ENCODE measurements around the gene SYT3.
A peak's percentile ranks its signal among the peaks of the same experiment; 100 is the strongest.

The SYT3 gene

DNA sequence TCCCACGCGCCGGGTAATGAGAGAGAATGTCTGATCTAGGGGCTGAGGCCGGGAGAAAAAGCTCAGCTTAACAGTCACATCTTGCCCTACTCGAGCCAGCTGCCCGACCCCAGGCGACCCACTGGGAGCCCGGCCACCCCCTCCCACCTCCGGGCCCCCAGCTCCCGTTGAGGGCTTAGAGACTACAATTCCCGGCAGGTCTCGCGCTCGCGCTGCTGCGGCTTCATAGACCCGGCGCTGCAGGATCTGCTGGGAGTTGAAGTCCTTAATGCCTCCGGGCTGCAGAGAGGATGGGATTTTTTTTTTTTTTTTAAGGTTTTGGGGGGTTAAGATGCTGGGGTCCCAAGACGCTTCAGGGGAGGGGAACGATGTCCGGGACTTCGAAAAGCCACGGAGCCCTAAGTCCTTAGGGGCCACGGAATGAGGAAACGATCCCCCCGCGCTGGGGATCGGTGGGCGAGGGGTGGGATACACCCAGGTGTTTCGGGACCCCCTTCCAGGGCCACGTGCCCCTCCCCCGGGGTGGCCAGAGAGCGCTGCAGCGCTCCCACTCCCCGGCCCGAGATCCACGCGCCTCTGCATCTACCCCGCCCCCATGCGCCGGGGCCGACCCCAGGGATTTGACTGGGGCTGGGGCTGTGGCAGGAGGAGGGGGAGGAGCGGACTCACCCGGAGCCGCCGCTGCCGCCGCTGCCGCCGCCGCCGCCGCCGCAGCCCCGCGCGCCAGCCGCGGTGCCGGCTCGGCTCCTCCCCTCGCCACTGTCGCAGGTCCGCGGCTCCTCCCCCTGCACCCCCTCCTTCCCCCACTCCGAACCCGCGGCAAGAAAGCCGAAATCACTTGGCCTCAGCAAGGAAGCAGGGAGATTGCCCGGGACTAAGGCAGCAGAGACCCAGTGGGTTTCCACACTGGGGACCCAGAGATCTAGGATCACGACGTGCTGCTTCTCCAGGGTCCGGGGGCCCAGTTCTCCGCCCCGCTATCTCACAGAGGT, at the start of gene SYT3:
SYT3 (minus strand) TSS at position 761 of the 992 bp plus-strand sequence. CDS start 2,470 bp downstream, outside the sequence.
- H3K9me3 ChIP-seq (ENCODE audit: control insufficient read depth, insufficient read depth, low read depth, low read length), result peaks cover 16% of the 10 kb centered on the region
- H3K36me3 ChIP-seq (ENCODE audit: control insufficient read depth, insufficient read depth, low read length), result no peaks in the 10 kb centered on the region
- H3K9ac ChIP-seq (ENCODE audit: low read length), result peak within 1 kb of the TSS; percentile 55
- no peak within 1 kb of the TSS for H3K27ac ChIP-seq (ENCODE audit: low read depth, low read length)
- peaks cover 63% of the 10 kb centered on the region for H3K27me3 ChIP-seq (ENCODE audit: control insufficient read depth, insufficient read depth, low read length)
- H3K4me1 ChIP-seq (ENCODE audit: control insufficient read depth, insufficient read depth, low read length), result peaks cover 4% of the 10 kb centered on the region
- H3K4me3 ChIP-seq (ENCODE audit: low read depth, low read length), result peak within 1 kb of the TSS; percentile 88

- Histone ChIP-seq H3K27me3 (ENCODE audit: control insufficient read depth, insufficient read depth, low read length) (peaks cover 100% of the 10 kb centered on the region), H3K4me1 (ENCODE audit: control insufficient read depth, insufficient read depth, low read length) (peaks cover 3% of the 10 kb centered on the region; the same call in 1 of the 2 replicates), H3K9ac (ENCODE audit: low read length) (no peak overlapping the region), H3K36me3 (ENCODE audit: control insufficient read depth, insufficient read depth, low read length) (no peaks in the 10 kb centered on the region), H3K9me3 (ENCODE audit: control insufficient read depth, insufficient read depth, low read depth, low read length) (no peaks in the 10 kb centered on the region), H3K4me3 (ENCODE audit: low read depth, low read length) (no peak overlapping the region), H3K27ac (ENCODE audit: low read depth, low read length) (no peak overlapping the region)
These were observed 49.1 kb upstream of the SYT3 start for GRCh38 chr19:50688766-50689165.

- no peaks in the 10 kb centered on the region for H3K36me3 ChIP-seq (ENCODE audit: control insufficient read depth, insufficient read depth, low read length)
- H3K4me1 ChIP-seq (ENCODE audit: control insufficient read depth, insufficient read depth, low read length), result no peaks in the 10 kb centered on the region
- H3K27ac ChIP-seq (ENCODE audit: low read depth, low read length), result no peak overlapping the region
- H3K4me3 ChIP-seq (ENCODE audit: low read depth, low read length), result peak overlapping the region; percentile 43
- no peaks in the 10 kb centered on the region for H3K9me3 ChIP-seq (ENCODE audit: control insufficient read depth, insufficient read depth, low read depth, low read length)
- peaks cover 98% of the 10 kb centered on the region for H3K27me3 ChIP-seq (ENCODE audit: control insufficient read depth, insufficient read depth, low read length)
- no peak overlapping the region for H3K9ac ChIP-seq (ENCODE audit: low read length)
These were observed 46.8 kb upstream of the SYT3 start for GRCh38 chr19:50686310-50687032.

DNA sequence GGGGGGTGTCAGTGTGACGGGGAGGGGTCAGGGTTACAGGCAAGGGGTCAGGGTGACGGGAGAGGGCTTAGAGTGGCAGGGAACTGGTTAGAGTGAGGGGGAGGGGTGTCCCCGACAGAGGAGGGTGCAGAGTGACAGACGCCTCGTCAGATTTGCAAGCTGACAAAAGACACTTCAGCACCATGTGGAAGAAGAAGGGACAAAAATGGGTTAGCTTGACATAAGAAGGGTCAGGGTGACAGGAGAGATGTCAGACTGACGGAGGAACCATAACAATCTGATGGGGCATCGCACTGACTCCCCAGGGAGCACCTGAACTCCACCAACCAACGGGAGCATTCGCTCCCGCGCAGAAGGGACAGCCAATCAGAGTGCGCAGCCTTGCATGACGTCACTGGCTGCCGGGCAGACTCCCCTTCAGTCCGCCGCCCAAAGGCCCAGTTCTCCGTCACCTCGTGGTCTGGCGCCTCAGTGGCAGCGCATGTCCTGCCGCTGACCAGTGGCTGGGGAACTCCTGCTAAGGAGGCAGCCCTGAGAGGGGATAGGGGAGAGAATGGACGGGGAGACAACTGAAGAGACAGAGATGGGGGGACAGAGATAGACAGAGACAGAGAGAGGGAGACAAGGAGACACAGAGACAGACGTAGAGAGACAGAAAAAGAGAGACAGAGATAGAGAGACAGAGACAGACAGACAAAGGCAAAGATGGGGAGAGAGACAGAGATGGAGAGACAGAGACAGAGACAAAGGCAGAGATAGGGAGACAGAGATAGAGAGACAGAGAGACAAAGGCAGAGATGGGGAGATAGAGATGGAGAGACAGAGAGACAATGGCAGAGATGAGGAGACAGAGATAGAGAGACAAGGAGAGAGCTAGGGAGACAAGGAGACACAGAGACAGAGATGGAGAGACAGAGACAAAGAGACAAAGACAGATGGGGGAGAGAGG, 39.8 kb upstream of the SYT3 start:
- Histone ChIP-seq H3K27ac (ENCODE audit: low read depth, low read length) (no peak overlapping the region), H3K9ac (ENCODE audit: low read length) (no peak overlapping the region), H3K27me3 (ENCODE audit: control insufficient read depth, insufficient read depth, low read length) (peaks cover 73% of the 10 kb centered on the region), H3K4me3 (ENCODE audit: low read depth, low read length) (no peak overlapping the region), H3K9me3 (ENCODE audit: control insufficient read depth, insufficient read depth, low read depth, low read length) (no peaks in the 10 kb centered on the region), H3K4me1 (ENCODE audit: control insufficient read depth, insufficient read depth, low read length) (peaks cover 5% of the 10 kb centered on the region), H3K36me3 (ENCODE audit: control insufficient read depth, insufficient read depth, low read length) (no peaks in the 10 kb centered on the region)

DNA sequence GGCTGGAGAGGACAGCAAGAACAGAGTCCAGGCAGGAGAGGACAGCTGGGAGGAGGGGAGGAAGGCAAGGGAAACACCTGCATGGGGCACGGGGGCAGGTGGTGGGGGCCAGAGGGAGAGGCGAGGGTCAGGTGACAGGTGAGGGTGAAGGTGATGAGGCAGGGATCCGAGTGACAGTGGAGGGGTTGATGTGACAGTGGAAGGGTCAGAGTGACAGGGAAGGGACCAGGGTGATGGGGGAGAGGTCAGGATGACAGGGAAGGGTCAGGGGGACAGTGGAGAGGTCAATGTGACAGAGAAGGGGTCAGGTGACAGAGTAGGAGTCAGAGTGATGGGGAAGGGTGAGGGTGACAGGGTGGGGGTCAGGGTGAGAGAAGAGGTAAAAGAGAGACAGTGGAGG, 38.6 kb upstream of the SYT3 start:
- H3K4me1 ChIP-seq (ENCODE audit: control insufficient read depth, insufficient read depth, low read length), result peaks cover 5% of the 10 kb centered on the region
- H3K27me3 ChIP-seq (ENCODE audit: control insufficient read depth, insufficient read depth, low read length), result peaks cover 73% of the 10 kb centered on the region
- H3K9ac ChIP-seq (ENCODE audit: low read length), result no peak overlapping the region
- no peaks in the 10 kb centered on the region for H3K9me3 ChIP-seq (ENCODE audit: control insufficient read depth, insufficient read depth, low read depth, low read length)
- no peak overlapping the region for H3K27ac ChIP-seq (ENCODE audit: low read depth, low read length)
- no peaks in the 10 kb centered on the region for H3K36me3 ChIP-seq (ENCODE audit: control insufficient read depth, insufficient read depth, low read length)
- H3K4me3 ChIP-seq (ENCODE audit: low read depth, low read length), result no peak overlapping the region

GRCh38 chr19:50677636-50678035, 38.0 kb upstream of the SYT3 start:
- Histone ChIP-seq H3K4me3 (ENCODE audit: low read depth, low read length) (no peak overlapping the region), H3K9me3 (ENCODE audit: control insufficient read depth, insufficient read depth, low read depth, low read length) (no peaks in the 10 kb centered on the region), H3K27ac (ENCODE audit: low read depth, low read length) (no peak overlapping the region), H3K27me3 (ENCODE audit: control insufficient read depth, insufficient read depth, low read length) (peaks cover 73% of the 10 kb centered on the region), H3K4me1 (ENCODE audit: control insufficient read depth, insufficient read depth, low read length) (peaks cover 5% of the 10 kb centered on the region), H3K36me3 (ENCODE audit: control insufficient read depth, insufficient read depth, low read length) (no peaks in the 10 kb centered on the region), H3K9ac (ENCODE audit: low read length) (no peak overlapping the region)

DNA sequence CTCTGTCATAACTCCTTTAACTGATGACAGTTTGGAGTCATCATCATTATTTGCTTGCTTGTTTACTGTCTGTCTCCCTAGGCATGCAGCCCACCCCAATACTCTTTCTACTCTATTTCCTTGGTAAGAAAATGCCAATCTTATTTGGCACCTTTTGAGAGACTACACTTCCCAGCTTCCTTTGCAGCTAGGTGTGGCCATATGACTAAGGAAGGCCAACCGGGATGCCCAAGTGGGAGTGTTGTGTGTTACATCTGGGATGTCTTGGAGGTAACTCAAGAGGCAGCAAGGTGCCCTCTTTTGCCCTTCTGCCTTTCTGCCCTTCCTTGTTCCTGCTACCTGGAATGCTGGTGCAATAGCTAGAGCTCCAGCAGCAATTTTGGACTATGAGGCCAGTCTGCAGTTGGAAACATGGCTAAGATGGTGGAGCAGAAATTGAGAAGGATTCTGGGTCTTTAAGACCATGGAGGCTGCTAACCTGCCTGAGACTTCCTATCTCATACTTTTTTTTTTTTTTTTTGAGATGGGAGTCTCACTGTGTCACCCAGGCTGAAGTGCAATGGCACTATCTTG, 37.0 kb upstream of the SYT3 start:
- H3K9me3 ChIP-seq (ENCODE audit: control insufficient read depth, insufficient read depth, low read depth, low read length), result no peaks in the 10 kb centered on the region
- no peak overlapping the region for H3K4me3 ChIP-seq (ENCODE audit: low read depth, low read length)
- H3K27ac ChIP-seq (ENCODE audit: low read depth, low read length), result no peak overlapping the region
- H3K36me3 ChIP-seq (ENCODE audit: control insufficient read depth, insufficient read depth, low read length), result no peaks in the 10 kb centered on the region
- no peak overlapping the region for H3K9ac ChIP-seq (ENCODE audit: low read length)
- H3K4me1 ChIP-seq (ENCODE audit: control insufficient read depth, insufficient read depth, low read length), result peaks cover 5% of the 10 kb centered on the region
- peaks cover 75% of the 10 kb centered on the region for H3K27me3 ChIP-seq (ENCODE audit: control insufficient read depth, insufficient read depth, low read length)

DNA sequence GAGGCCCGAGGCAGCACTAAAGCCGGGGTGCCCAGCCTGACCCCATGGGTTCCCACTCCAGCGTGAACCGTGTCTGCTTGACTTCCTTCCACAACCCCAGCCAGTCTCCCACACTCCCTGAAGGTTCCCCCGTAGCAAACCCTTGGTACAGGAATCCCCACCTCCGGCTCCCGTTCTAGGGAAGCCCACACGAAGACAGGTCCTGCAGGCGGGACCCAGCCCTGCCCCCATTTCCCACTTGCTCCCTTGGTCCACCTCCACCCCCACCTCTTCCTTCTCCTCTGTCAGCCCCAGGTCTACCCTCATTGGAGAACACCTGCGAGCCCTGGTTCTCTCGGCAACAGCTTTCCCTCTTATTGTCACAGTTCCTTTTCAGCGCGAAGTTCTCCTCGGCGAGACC, 33.4 kb upstream of the SYT3 start:
- Histone ChIP-seq H3K4me3 (ENCODE audit: low read depth, low read length) (no peak overlapping the region), H3K9ac (ENCODE audit: low read length) (no peak overlapping the region), H3K9me3 (ENCODE audit: control insufficient read depth, insufficient read depth, low read depth, low read length) (no peaks in the 10 kb centered on the region), H3K27me3 (ENCODE audit: control insufficient read depth, insufficient read depth, low read length) (peaks cover 72% of the 10 kb centered on the region), H3K4me1 (ENCODE audit: control insufficient read depth, insufficient read depth, low read length) (peaks cover 4% of the 10 kb centered on the region), H3K36me3 (ENCODE audit: control insufficient read depth, insufficient read depth, low read length) (no peaks in the 10 kb centered on the region), H3K27ac (ENCODE audit: low read depth, low read length) (no peak overlapping the region)

- no peak overlapping the region for H3K9ac ChIP-seq (ENCODE audit: low read length)
- H3K27me3 ChIP-seq (ENCODE audit: control insufficient read depth, insufficient read depth, low read length), result peaks cover 83% of the 10 kb centered on the region
- no peak overlapping the region for H3K27ac ChIP-seq (ENCODE audit: low read depth, low read length)
- H3K4me3 ChIP-seq (ENCODE audit: low read depth, low read length), result no peak overlapping the region
- no peaks in the 10 kb centered on the region for H3K36me3 ChIP-seq (ENCODE audit: control insufficient read depth, insufficient read depth, low read length)
- 0 out of 2 replicates have a peak, but pooled peaks cover 2% of the 10 kb centered on the region for H3K4me1 ChIP-seq (ENCODE audit: control insufficient read depth, insufficient read depth, low read length)
- H3K9me3 ChIP-seq (ENCODE audit: control insufficient read depth, insufficient read depth, low read depth, low read length), result no peaks in the 10 kb centered on the region
These were observed 30.4 kb upstream of the SYT3 start for GRCh38 chr19:50670102-50670380.

GRCh38 chr19:50669302-50670101, 29.8 kb upstream of the SYT3 start:
- Histone ChIP-seq H3K4me1 (ENCODE audit: control insufficient read depth, insufficient read depth, low read length) (0 out of 2 replicates have a peak, but pooled peaks cover 2% of the 10 kb centered on the region), H3K27me3 (ENCODE audit: control insufficient read depth, insufficient read depth, low read length) (peaks cover 86% of the 10 kb centered on the region), H3K9me3 (ENCODE audit: control insufficient read depth, insufficient read depth, low read depth, low read length) (0 out of 2 replicates have a peak, but pooled peaks cover under 1% of the 10 kb centered on the region), H3K9ac (ENCODE audit: low read length) (no peak overlapping the region), H3K4me3 (ENCODE audit: low read depth, low read length) (no peak overlapping the region), H3K36me3 (ENCODE audit: control insufficient read depth, insufficient read depth, low read length) (no peaks in the 10 kb centered on the region), H3K27ac (ENCODE audit: low read depth, low read length) (no peak overlapping the region)

Data from HUES6 (cell line).